IMR-90 (cell line): ENCODE measurements around the gene HS3ST5. TPM values are rescaled to one million over a fixed set of nuclear protein-coding genes. Genes with fewer than 3 reads are reported as not detected.

Experiments
- ATAC-seq: fragments of 200-7000 bp; cut with Tn5 transposase; 2 replicates; pipeline ENCODE4 v1.9.1; 2020; ENCODE audit warnings: low read depth, mild to moderate bottlenecking, moderate library complexity
- BruUV-seq: library from RNA; stranded (reverse); fragments of 400-500 nt; replicated peaks from 2 replicates; lab custom pipeline; 2021; lab: Mats Ljungman, UMichigan
- CTCF ChIA-PET: fragments of 300-600 bp; formaldehyde crosslinking; extraction: SDS; loops from one replicate; lab custom pipeline; 2021; ENCODE audit warnings: antibody characterized with exemption; lab: Yijun Ruan, JAX
- POLR2A ChIA-PET: fragments of 300-600 bp; sonication (Branson Sonifier 250); formaldehyde crosslinking; loops from one replicate; lab custom pipeline; 2022; ENCODE audit warnings: antibody characterized with exemption; ENCODE audit not compliant: unreplicated experiment; lab: Charles Lee
- DNase-seq: peaks from one replicate; pipeline ENCODE4 v3.0.0; 2013
- H2AFZ ChIP-seq: replicated peaks from 2 replicates; pipeline ENCODE3; 2013; ENCODE audit warnings: low read length, mild to moderate bottlenecking; ENCODE audit not compliant: poor library complexity
- H2AK5ac ChIP-seq: 2 replicates; pipeline ENCODE4 v1.6.1; 2013; ENCODE audit warnings: low read depth, low read length, inconsistent platforms
- H2AK9ac ChIP-seq: replicated peaks from 2 replicates; pipeline ENCODE3; 2013; ENCODE audit warnings: mild to moderate bottlenecking, low read depth, low read length, moderate library complexity; ENCODE audit not compliant: poor library complexity
- H2BK120ac ChIP-seq: 2 replicates; pipeline ENCODE4 v1.6.1; 2013; ENCODE audit warnings: low read depth, low read length, inconsistent platforms
- H2BK15ac ChIP-seq: 3 replicates; pipeline ENCODE4 v1.6.1; 2013; ENCODE audit warnings: low read depth, low read length, inconsistent platforms
- H2BK20ac ChIP-seq: 2 replicates; pipeline ENCODE4 v1.6.1; 2013; ENCODE audit warnings: low read depth, mild to moderate bottlenecking, inconsistent platforms, low read length, moderate library complexity
- H2BK5ac ChIP-seq: 2 replicates; pipeline ENCODE4 v1.6.1; 2013; ENCODE audit warnings: mild to moderate bottlenecking, low read depth, low read length, inconsistent platforms; ENCODE audit not compliant: poor library complexity, severe bottlenecking
- H3K14ac ChIP-seq: replicated peaks from 2 replicates; pipeline ENCODE4 v1.6.1; 2013; ENCODE audit warnings: low read depth, low read length, inconsistent platforms
- H3K18ac ChIP-seq: 2 replicates; pipeline ENCODE4 v1.6.1; 2013; ENCODE audit warnings: low read depth, low read length, control low read depth
- H3K23ac ChIP-seq: 2 replicates; pipeline ENCODE4 v1.6.1; 2013; ENCODE audit warnings: low read depth, low read length, inconsistent platforms
- H3K27ac ChIP-seq: 2 replicates; pipeline ENCODE4 v1.5.1; 2013; ENCODE audit warnings: mild to moderate bottlenecking, control low read depth, low read length; ENCODE audit not compliant: insufficient read depth
- H3K27me3 ChIP-seq: 2 replicates; pipeline ENCODE4 v1.6.1; 2013; ENCODE audit warnings: low read length; ENCODE audit not compliant: control insufficient read depth, insufficient read depth
- H3K36me3 ChIP-seq: 2 replicates; pipeline ENCODE4 v1.6.1; 2013; ENCODE audit warnings: low read length, mixed read lengths; ENCODE audit not compliant: control insufficient read depth, insufficient read depth
- H3K4ac ChIP-seq: 2 replicates; pipeline ENCODE4 v1.6.1; 2013; ENCODE audit warnings: low read depth, low read length, inconsistent platforms
- H3K4me1 ChIP-seq: 2 replicates; pipeline ENCODE4 v1.6.1; 2013; ENCODE audit warnings: low read length, mixed read lengths; ENCODE audit not compliant: control insufficient read depth, insufficient read depth
- H3K4me2 ChIP-seq: 2 replicates; pipeline ENCODE4 v1.6.1; 2013; ENCODE audit warnings: low read depth, mild to moderate bottlenecking, control low read depth, low read length, moderate library complexity
- H3K4me3 ChIP-seq: 2 replicates; pipeline ENCODE4 v1.5.1; 2013; ENCODE audit warnings: low read depth, mild to moderate bottlenecking, control low read depth, low read length, moderate library complexity; ENCODE audit not compliant: insufficient read depth
- H3K56ac ChIP-seq: 2 replicates; pipeline ENCODE4 v1.6.1; 2013; ENCODE audit warnings: low read length, inconsistent platforms; ENCODE audit not compliant: insufficient read depth; ENCODE audit errors: extremely low read depth
- H3K79me1 ChIP-seq, 2 experiments: 2 replicates each; pipeline ENCODE4 v1.6.1; 2013; ENCODE audit warnings: low read length in 2 of 2, inconsistent platforms in 1 of 2, low read depth in 1 of 2
- H3K9ac ChIP-seq: 2 replicates; pipeline ENCODE4 v1.6.1; 2013; ENCODE audit warnings: low read depth, low read length, control low read depth
- H3K9me1 ChIP-seq: 2 replicates; pipeline ENCODE4 v1.6.1; 2013; ENCODE audit warnings: low read length, inconsistent platforms; ENCODE audit not compliant: insufficient read depth
- H3K9me3 ChIP-seq: 2 replicates; pipeline ENCODE4 v1.6.1; 2013; ENCODE audit warnings: low read length; ENCODE audit not compliant: control insufficient read depth, insufficient read depth
- H4K20me1 ChIP-seq: 2 replicates; pipeline ENCODE4 v1.6.1; 2013; ENCODE audit warnings: low read length, inconsistent platforms; ENCODE audit not compliant: insufficient read depth
- H4K5ac ChIP-seq: 2 replicates; pipeline ENCODE4 v1.6.1; 2013; ENCODE audit warnings: mild to moderate bottlenecking, low read depth, low read length, control low read depth
- H4K8ac ChIP-seq, 2 experiments: 2 replicates each; pipeline ENCODE4 v1.6.1; 2013; ENCODE audit warnings: low read depth in 2 of 2, low read length in 2 of 2, control low read depth in 1 of 2, inconsistent platforms in 1 of 2
- H4K91ac ChIP-seq: 2 replicates; pipeline ENCODE4 v1.6.1; 2013; ENCODE audit warnings: low read depth, low read length, inconsistent platforms; ENCODE audit not compliant: insufficient read depth
- BHLHE40 ChIP-seq: fragments of 150-350 bp; IDR thresholded peaks from 2 replicates; pipeline ENCODE4 v1.6.1; 2016; ENCODE audit warnings: mild to moderate bottlenecking, low read depth, low read length
- CEBPB ChIP-seq: IDR thresholded peaks from 2 replicates; pipeline ENCODE4 v1.6.1; 2012; ENCODE audit warnings: low read depth, low read length, improper control_type of control experiment
- CTCF ChIP-seq: conservative IDR thresholded peaks from 2 replicates; pipeline ENCODE4 v1.5.1; 2012; ENCODE audit warnings: mild to moderate bottlenecking, low read depth, low read length, improper control_type of control experiment
- MXI1 ChIP-seq: IDR thresholded peaks from 2 replicates; pipeline ENCODE4 v1.6.1; 2012; ENCODE audit warnings: low read depth, mild to moderate bottlenecking, low read length, moderate library complexity, borderline replicate concordance
- NFE2L2 ChIP-seq: fragments of 150-350 bp; IDR thresholded peaks from 2 replicates; pipeline ENCODE4 v1.6.1; 2016; ENCODE audit warnings: low read depth, mild to moderate bottlenecking, low read length
- POLR2A ChIP-seq: IDR thresholded peaks from 2 replicates; pipeline ENCODE4 v1.6.1; 2012; ENCODE audit warnings: mild to moderate bottlenecking, low read depth, low read length
- RCOR1 ChIP-seq: IDR thresholded peaks from 2 replicates; pipeline ENCODE4 v1.6.1; 2012; ENCODE audit warnings: mild to moderate bottlenecking, low read length, improper control_type of control experiment; ENCODE audit not compliant: insufficient replicate concordance
- SMC3 ChIP-seq: fragments of 150-350 bp; IDR thresholded peaks from 2 replicates; pipeline ENCODE4 v1.6.1; 2016; ENCODE audit warnings: low read depth, mild to moderate bottlenecking, antibody characterized with exemption, low read length, moderate library complexity
- WGBS, 2 experiments: methylation state at CpG; one replicate each; pipeline versions ENCODE4 v1.1.5 to v1.1.7; 2013; ENCODE audit warnings: missing lambda C conversion rate in 2 of 2; ENCODE audit not compliant: insufficient read length in 1 of 2; ENCODE audit errors: extremely low coverage in 2 of 2; 5-methylcytosine and 5-hydroxymethylcytosine counted together
- dilution Hi-C: fragments of 300-500 bp; cut with HindIII; formaldehyde crosslinking; loops from one replicate; pipeline ENCODE4 v1.14.3; 2018; ENCODE audit warnings: low sequenced_read_pairs; ENCODE audit not compliant: unreplicated experiment
- in situ Hi-C: fragments of 300-500 bp; cut with MboI; formaldehyde crosslinking; loops from 3 replicates; pipeline ENCODE4 v1.14.3; 2019; ENCODE audit warnings: low sequenced_read_pairs, inconsistent platforms, mixed read lengths
- intact Hi-C: fragments of 100-400 bp; cut with micrococcal nuclease; formaldehyde crosslinking; loops from 2 replicates; pipeline ENCODE4 v1.10.0; 2022
- polyA plus RNA-seq, 3 experiments: library from polyadenylated mRNA; depleted of rRNA; stranded (reverse); fragments of >200 nt; gene quantifications; 2 replicates each; pipeline ENCODE4 v1.2.3, GENCODE V29; 2012; ENCODE audit warnings: low replicate concordance in 1 of 3
- total RNA-seq: library from RNA; depleted of rRNA; stranded (reverse); fragments of >200 nt; gene quantifications from 2 replicates; pipeline ENCODE4 v1.2.3, GENCODE V29; 2012

HS3ST5 gene
- total and polyA plus RNA-seq, 2 of the 4 experiments (the other 2 are of a cell fraction) = not detected

GRCh38 chr6:114063956-114064355, 278.9 kb downstream of the HS3ST5 start:
- Histone ChIP-seq H4K91ac (no peak overlapping the region), H2BK5ac (no peak overlapping the region), H3K27ac (no peak overlapping the region), H3K79me1 (no peaks in the 10 kb centered on the region), H3K18ac (no peak overlapping the region), H3K23ac (no peak overlapping the region), H2AK9ac (no peak overlapping the region), H3K9me3 (no peaks in the 10 kb centered on the region), H4K20me1 (no peaks in the 10 kb centered on the region), H2BK15ac (no peak overlapping the region), H2BK120ac (no peak overlapping the region; the same call in 1 of the 2 replicates), H3K4me2 (no peak overlapping the region), H2AFZ (no peak overlapping the region), H3K4me1 (peaks cover 6% of the 10 kb centered on the region), H4K5ac (no peak overlapping the region), H3K14ac (no peak overlapping the region), H2AK5ac (no peak overlapping the region), H3K9me1 (no peaks in the 10 kb centered on the region), H3K36me3 (no peaks in the 10 kb centered on the region), H3K27me3 (no peaks in the 10 kb centered on the region), H3K4ac (no peak overlapping the region), H3K56ac (no peak overlapping the region), H4K8ac (no peak overlapping the region), H2BK20ac (no peak overlapping the region), H3K4me3 (no peak overlapping the region), H3K9ac (no peak overlapping the region)
- TF ChIP-seq SMC3 = no peak
- no peak for TF ChIP-seq POLR2A
- no peak for TF ChIP-seq RCOR1
- TF ChIP-seq CTCF = no peak
- no peak for TF ChIP-seq NFE2L2
- no peak for TF ChIP-seq BHLHE40
- no peak for TF ChIP-seq MXI1
- no peak for TF ChIP-seq CEBPB
- in situ Hi-C loops (no loop called here), intact Hi-C loops (no loop called here), dilution Hi-C loops (no loop called here)
- CTCF ChIA-PET = interaction anchor here (0.7 to 1.3 kb wide), 2 partner anchors 83 to 87 kb away, joined by 3 to 5 read pairs; no protein-coding TSS in a partner anchor
- BruUV-seq = no TSS peak
- DNase-seq (peak; percentile 38), ATAC-seq (peak; percentile 40; the same call in 1 of the 2 replicates)
- no CpG with 5 or more reads among the region's 1 CpG for WGBS, 2 experiments
- POLR2A ChIA-PET = no interaction called here
